Measurements from ENCODE around the gene SRD5A1.

The SRD5A1 gene

GRCh38 chr5:6683241-6683640, 50.0 kb downstream of the SRD5A1 start:
- Histone ChIP-seq H2BK120ac (ENCODE audit: low read depth, low read length) (no peak overlapping the region), H3K14ac (ENCODE audit: low read length in 2 of 2) (no peak overlapping the region), H3K9me3 (ENCODE audit: control insufficient read depth, low read length) (no peaks in the 10 kb centered on the region), H2BK12ac (ENCODE audit: low read length in 2 of 2) (no peak overlapping the region), H2BK15ac (ENCODE audit: low read depth, poor library complexity, severe bottlenecking) (no peak overlapping the region), H3K4me3 (ENCODE audit: insufficient read depth in 1 of 2, low read depth in 1 of 2, low read length in 2 of 2) (no peak overlapping the region), H4K8ac (ENCODE audit: low read length) (no peak overlapping the region), H4K91ac (ENCODE audit: low read length) (no peak overlapping the region), H3K79me1 (replicated peaks; ENCODE audit: low read length, poor library complexity, severe bottlenecking) (no peaks in the 10 kb centered on the region), H3K9ac (ENCODE audit: low read length) (no peak overlapping the region), H3K4me2 (ENCODE audit: low read length, poor library complexity, severe bottlenecking) (no peak overlapping the region), H3K36me3 (ENCODE audit: control insufficient read depth in 1 of 2, insufficient read depth in 2 of 2, low read depth in 1 of 2, low read length in 2 of 2) (no peaks in the 10 kb centered on the region), H3K4ac (ENCODE audit: low read depth in 1 of 2, low read length in 2 of 2) (no peak overlapping the region), H2AK5ac (ENCODE audit: low read length, severe bottlenecking) (no peak overlapping the region), H3K4me1 (ENCODE audit: control insufficient read depth, insufficient read depth, low read depth, low read length) (peaks cover 5% of the 10 kb centered on the region), H2AFZ (ENCODE audit: low read depth, low read length) (no peak overlapping the region), H3K18ac (ENCODE audit: low read depth in 1 of 2, low read length in 2 of 2) (no peak overlapping the region), H2BK5ac (ENCODE audit: low read depth, low read length, poor library complexity, severe bottlenecking) (no peak overlapping the region), H3K23ac (ENCODE audit: low read length in 2 of 2) (no peak overlapping the region), H3K27ac (ENCODE audit: low read length, poor library complexity, severe bottlenecking) (no peak overlapping the region), H3K27me3 (ENCODE audit: control insufficient read depth in 1 of 2, insufficient read depth in 1 of 2, low read length in 2 of 2) (peaks cover 4 to 9% of the 10 kb centered on the region in 2 experiments)
- DNase-seq, result no peak
- WGBS, result 85% methylated on average over 5 of the region's 8 CpGs

- H2BK15ac ChIP-seq (ENCODE audit: low read depth, poor library complexity, severe bottlenecking), result no peak overlapping the region
- H2AK5ac ChIP-seq (ENCODE audit: low read length, severe bottlenecking), result no peak overlapping the region
- H2BK12ac ChIP-seq (ENCODE audit: low read length in 2 of 2), result no peak overlapping the region
- H3K9ac ChIP-seq (ENCODE audit: low read length), result no peak overlapping the region
- no peaks in the 10 kb centered on the region for H3K36me3 ChIP-seq (ENCODE audit: control insufficient read depth in 1 of 2, insufficient read depth in 2 of 2, low read depth in 1 of 2, low read length in 2 of 2)
- WGBS, result 60% methylated on average over 3 of the region's 4 CpGs
- peaks cover 4 to 9% of the 10 kb centered on the region in 2 experiments for H3K27me3 ChIP-seq (ENCODE audit: control insufficient read depth in 1 of 2, insufficient read depth in 1 of 2, low read length in 2 of 2)
- no peak overlapping the region for H3K4ac ChIP-seq (ENCODE audit: low read depth in 1 of 2, low read length in 2 of 2)
- H3K14ac ChIP-seq (ENCODE audit: low read length in 2 of 2), result no peak overlapping the region
- H3K18ac ChIP-seq (ENCODE audit: low read depth in 1 of 2, low read length in 2 of 2), result no peak overlapping the region
- H2BK5ac ChIP-seq (ENCODE audit: low read depth, low read length, poor library complexity, severe bottlenecking), result no peak overlapping the region
- no peak overlapping the region for H3K27ac ChIP-seq (ENCODE audit: low read length, poor library complexity, severe bottlenecking)
- H2BK120ac ChIP-seq (ENCODE audit: low read depth, low read length), result no peak overlapping the region
- H3K79me1 ChIP-seq (replicated peaks; ENCODE audit: low read length, poor library complexity, severe bottlenecking), result no peaks in the 10 kb centered on the region
- H3K9me3 ChIP-seq (ENCODE audit: control insufficient read depth, low read length), result no peaks in the 10 kb centered on the region
- H4K91ac ChIP-seq (ENCODE audit: low read length), result no peak overlapping the region
- H2AFZ ChIP-seq (ENCODE audit: low read depth, low read length), result no peak overlapping the region
- no peak for DNase-seq
- H3K4me1 ChIP-seq (ENCODE audit: control insufficient read depth, insufficient read depth, low read depth, low read length), result peaks cover 5% of the 10 kb centered on the region
- H3K4me2 ChIP-seq (ENCODE audit: low read length, poor library complexity, severe bottlenecking), result no peak overlapping the region
- no peak overlapping the region for H4K8ac ChIP-seq (ENCODE audit: low read length)
- H3K4me3 ChIP-seq (ENCODE audit: insufficient read depth in 1 of 2, low read depth in 1 of 2, low read length in 2 of 2), result no peak overlapping the region
- H3K23ac ChIP-seq (ENCODE audit: low read length in 2 of 2), result no peak overlapping the region
These were observed 50.8 kb downstream of the SRD5A1 start for GRCh38 chr5:6684075-6684474.

GRCh38 chr5:6686501-6686900, 53.3 kb downstream of the SRD5A1 start:
- H3K14ac ChIP-seq (ENCODE audit: low read length in 2 of 2), result no peak overlapping the region
- no peak overlapping the region for H3K4ac ChIP-seq (ENCODE audit: low read depth in 1 of 2, low read length in 2 of 2)
- H4K91ac ChIP-seq (ENCODE audit: low read length), result no peak overlapping the region
- no peak overlapping the region for H2BK120ac ChIP-seq (ENCODE audit: low read depth, low read length)
- H4K8ac ChIP-seq (ENCODE audit: low read length), result no peak overlapping the region
- DNase-seq, result no peak
- H2BK15ac ChIP-seq (ENCODE audit: low read depth, poor library complexity, severe bottlenecking), result no peak overlapping the region
- peak overlapping the region in 1 of 2 experiments; percentile 79 for H3K4me3 ChIP-seq (ENCODE audit: insufficient read depth in 1 of 2, low read depth in 1 of 2, low read length in 2 of 2)
- H3K27me3 ChIP-seq (ENCODE audit: control insufficient read depth in 1 of 2, insufficient read depth in 1 of 2, low read length in 2 of 2), result peaks cover 4 to 9% of the 10 kb centered on the region in 2 experiments
- WGBS, result 58% methylated on average over 6 of the region's 6 CpGs
- no peaks in the 10 kb centered on the region for H3K36me3 ChIP-seq (ENCODE audit: control insufficient read depth in 1 of 2, insufficient read depth in 2 of 2, low read depth in 1 of 2, low read length in 2 of 2)
- H3K4me1 ChIP-seq (ENCODE audit: control insufficient read depth, insufficient read depth, low read depth, low read length), result peaks cover 5% of the 10 kb centered on the region
- no peak overlapping the region for H3K9ac ChIP-seq (ENCODE audit: low read length)
- H3K23ac ChIP-seq (ENCODE audit: low read length in 2 of 2), result no peak overlapping the region
- no peak overlapping the region for H2AK5ac ChIP-seq (ENCODE audit: low read length, severe bottlenecking)
- no peaks in the 10 kb centered on the region for H3K9me3 ChIP-seq (ENCODE audit: control insufficient read depth, low read length)
- H2BK12ac ChIP-seq (ENCODE audit: low read length in 2 of 2), result no peak overlapping the region
- no peak overlapping the region for H3K18ac ChIP-seq (ENCODE audit: low read depth in 1 of 2, low read length in 2 of 2)
- H3K79me1 ChIP-seq (replicated peaks; ENCODE audit: low read length, poor library complexity, severe bottlenecking), result no peaks in the 10 kb centered on the region
- H3K4me2 ChIP-seq (ENCODE audit: low read length, poor library complexity, severe bottlenecking), result peak overlapping the region; percentile 81
- no peak overlapping the region for H2BK5ac ChIP-seq (ENCODE audit: low read depth, low read length, poor library complexity, severe bottlenecking)
- no peak overlapping the region for H2AFZ ChIP-seq (ENCODE audit: low read depth, low read length)
- no peak overlapping the region for H3K27ac ChIP-seq (ENCODE audit: low read length, poor library complexity, severe bottlenecking)

- Histone ChIP-seq H3K4me3 (ENCODE audit: insufficient read depth in 1 of 2, low read depth in 1 of 2, low read length in 2 of 2) (peak overlapping the region in 1 of 2 experiments; percentile 79), H4K8ac (ENCODE audit: low read length) (no peak overlapping the region)
- 4% methylated on average over 19 of the region's 22 CpGs for WGBS
These were observed 53.7 kb downstream of the SRD5A1 start for GRCh38 chr5:6686915-6687409.

More at GRCh38 chr5:6686915-6687409, 53.7 kb downstream of the SRD5A1 start:
- Histone ChIP-seq H3K36me3 (ENCODE audit: control insufficient read depth in 1 of 2, insufficient read depth in 2 of 2, low read depth in 1 of 2, low read length in 2 of 2) (no peaks in the 10 kb centered on the region), H2AK5ac (ENCODE audit: low read length, severe bottlenecking) (no peak overlapping the region), H2BK12ac (ENCODE audit: low read length in 2 of 2) (no peak overlapping the region), H2BK15ac (ENCODE audit: low read depth, poor library complexity, severe bottlenecking) (no peak overlapping the region), H2BK5ac (ENCODE audit: low read depth, low read length, poor library complexity, severe bottlenecking) (no peak overlapping the region), H3K27me3 (ENCODE audit: control insufficient read depth in 1 of 2, insufficient read depth in 1 of 2, low read length in 2 of 2) (peaks cover 4 to 9% of the 10 kb centered on the region in 2 experiments), H3K23ac (ENCODE audit: low read length in 2 of 2) (no peak overlapping the region), H3K14ac (ENCODE audit: low read length in 2 of 2) (no peak overlapping the region), H2AFZ (ENCODE audit: low read depth, low read length) (no peak overlapping the region), H3K18ac (ENCODE audit: low read depth in 1 of 2, low read length in 2 of 2) (no peak overlapping the region), H3K79me1 (replicated peaks; ENCODE audit: low read length, poor library complexity, severe bottlenecking) (no peaks in the 10 kb centered on the region), H3K4me1 (ENCODE audit: control insufficient read depth, insufficient read depth, low read depth, low read length) (peaks cover 5% of the 10 kb centered on the region), H3K9ac (ENCODE audit: low read length) (no peak overlapping the region), H3K9me3 (ENCODE audit: control insufficient read depth, low read length) (no peaks in the 10 kb centered on the region), H3K4ac (ENCODE audit: low read depth in 1 of 2, low read length in 2 of 2) (no peak overlapping the region), H2BK120ac (ENCODE audit: low read depth, low read length) (no peak overlapping the region), H3K27ac (ENCODE audit: low read length, poor library complexity, severe bottlenecking) (no peak overlapping the region), H3K4me2 (ENCODE audit: low read length, poor library complexity, severe bottlenecking) (peak overlapping the region; percentile 81), H4K91ac (ENCODE audit: low read length) (no peak overlapping the region)
- DNase-seq, result peak; percentile 77
